Endothelial cell of umbilical vein (primary cell): ENCODE data around the gene STK24. TPM values are rescaled to one million over a fixed set of nuclear protein-coding genes. Genes with fewer than 3 reads are reported as not detected.

ENCODE experiments used
- BruUV-seq: library from RNA; stranded (reverse); fragments of 400-500 nt; replicated peaks from 2 replicates; lab custom pipeline; 2021; lab: Mats Ljungman, UMichigan
- CTCF ChIA-PET: fragments of 300-600, 350-600 bp; sonication (Branson Sonifier 250); formaldehyde crosslinking; loops from one replicate; lab custom pipeline; 2021; ENCODE audit warnings: antibody characterized with exemption, inconsistent platforms; lab: Charles Lee
- POLR2A ChIA-PET: fragments of 300-600, 350-600 bp; sonication (Branson Sonifier 250); formaldehyde crosslinking; loops from one replicate; lab custom pipeline; 2021; ENCODE audit warnings: antibody characterized with exemption, inconsistent platforms; lab: Charles Lee
- DNase-seq: peaks from one replicate; pipeline ENCODE4 v3.0.0-alpha.2; 2011; ENCODE audit warnings: low read depth, low spot score
- FAIRE-seq: peaks from 2 replicates; lab custom pipeline; 2011; peaks lifted over from hg19 to GRCh38; lab: Jason Lieb, UNC
- H2AFZ ChIP-seq: 2 replicates; pipeline ENCODE4 v1.6.0; 2012; ENCODE audit warnings: low read depth, low read length, control low read depth, inconsistent platforms
- H3K27ac ChIP-seq: 2 replicates; pipeline ENCODE4 v1.5.1; 2011; ENCODE audit warnings: low read depth, mild to moderate bottlenecking, control low read depth, low read length, moderate library complexity; ENCODE audit not compliant: insufficient read depth
- H3K27me3 ChIP-seq, 2 experiments: 2 replicates each; pipeline versions ENCODE4 v1.6.0 to v1.6.1; 2011; ENCODE audit warnings: low read length in 2 of 2, mixed read lengths in 1 of 2; ENCODE audit not compliant: control insufficient read depth in 2 of 2, insufficient read depth in 2 of 2
- H3K36me3 ChIP-seq, 2 experiments: 2 replicates in 1 of 2; 3 replicates in 1 of 2; pipeline ENCODE4 v1.5.1; 2011; ENCODE audit warnings: low read length in 2 of 2, mild to moderate bottlenecking in 1 of 2, moderate library complexity in 1 of 2; ENCODE audit not compliant: control insufficient read depth in 2 of 2, insufficient read depth in 2 of 2; ENCODE audit errors: extremely low read depth in 1 of 2
- H3K4me1 ChIP-seq: 3 replicates; pipeline ENCODE4 v1.5.1; 2011; ENCODE audit warnings: mild to moderate bottlenecking, low read length; ENCODE audit not compliant: control insufficient read depth, insufficient read depth; ENCODE audit errors: extremely low read depth
- H3K4me2 ChIP-seq: 2 replicates; pipeline ENCODE4 v1.6.1; 2011; ENCODE audit warnings: low read length, control low read depth, mixed read lengths; ENCODE audit not compliant: insufficient read depth
- H3K4me3 ChIP-seq, 3 experiments: fragments of 200-600 bp in 1 of 3; sonication (generic), shearing (Covaris generic) in 1 of 3; replicated peaks in 1 of 3; 2 replicates each; pipeline ENCODE4 v1.5.1; 2011 to 2016; ENCODE audit warnings: control low read depth in 3 of 3, low read length in 3 of 3, mild to moderate bottlenecking in 2 of 3, inconsistent platforms in 1 of 3, low read depth in 1 of 3, moderate library complexity in 1 of 3; ENCODE audit not compliant: insufficient read depth in 1 of 3
- H3K79me2 ChIP-seq: 2 replicates; pipeline ENCODE4 v1.6.0; 2012; ENCODE audit warnings: low read length, inconsistent platforms; ENCODE audit not compliant: control insufficient read depth, insufficient read depth
- H3K9ac ChIP-seq: replicated peaks from 2 replicates; pipeline ENCODE3; 2011; ENCODE audit warnings: low read length, control low read depth; ENCODE audit not compliant: insufficient read depth; ENCODE audit errors: extremely low read depth
- H3K9me1 ChIP-seq: replicated peaks from 3 replicates; pipeline ENCODE4 v1.6.0; 2011; ENCODE audit warnings: mild to moderate bottlenecking, low read length; ENCODE audit not compliant: control insufficient read depth, insufficient read depth; ENCODE audit errors: extremely low read depth
- H3K9me3 ChIP-seq: replicated peaks from 2 replicates; pipeline ENCODE4 v1.5.1; 2012; ENCODE audit warnings: low read length, inconsistent platforms; ENCODE audit not compliant: control insufficient read depth, insufficient read depth
- H4K20me1 ChIP-seq: replicated peaks from 2 replicates; pipeline ENCODE3; 2011; ENCODE audit warnings: mild to moderate bottlenecking, low read length; ENCODE audit not compliant: control insufficient read depth, insufficient read depth; ENCODE audit errors: extremely low read depth
- CTCF ChIP-seq, 2 donors: IDR thresholded peaks; 1 replicate in 1 of 2; 2 replicates in 1 of 2; pipeline ENCODE4 v1.5.1; 2011; ENCODE audit warnings: low read length in 2 of 2, mild to moderate bottlenecking in 2 of 2, moderate library complexity in 2 of 2, control low read depth in 1 of 2, inconsistent platforms in 1 of 2, low read depth in 1 of 2; ENCODE audit not compliant: insufficient read depth in 1 of 2; ENCODE audit errors: extremely low read depth in 1 of 2
- EZH2 ChIP-seq: IDR thresholded peaks from 2 replicates; pipeline ENCODE4 v1.6.1; 2012; ENCODE audit warnings: borderline replicate concordance, low read depth, mild to moderate bottlenecking, moderate library complexity, low read length, inconsistent platforms; ENCODE audit not compliant: severe bottlenecking
- FOS ChIP-seq: IDR thresholded peaks from 2 replicates; pipeline ENCODE4 v1.6.1; 2011; ENCODE audit warnings: mild to moderate bottlenecking, low read length, moderate library complexity, borderline replicate concordance; ENCODE audit not compliant: insufficient read depth
- GATA2 ChIP-seq: IDR thresholded peaks from 2 replicates; pipeline ENCODE4 v1.7.0; 2011; ENCODE audit warnings: low read depth, mild to moderate bottlenecking, moderate library complexity, mixed read lengths, low read length; ENCODE audit not compliant: insufficient read length, insufficient read depth
- JUN ChIP-seq: IDR thresholded peaks from 2 replicates; pipeline ENCODE4 v1.6.1; 2011; ENCODE audit warnings: borderline replicate concordance, low read depth; ENCODE audit not compliant: insufficient read length, insufficient read depth
- MAX ChIP-seq: IDR thresholded peaks from 2 replicates; pipeline ENCODE4 v1.6.1; 2011; ENCODE audit not compliant: insufficient read depth, insufficient read length
- MYC ChIP-seq: IDR thresholded peaks from one replicate; pipeline ENCODE4 v1.6.1; 2011; ENCODE audit warnings: mild to moderate bottlenecking, low read depth, low read length
- POLR2A ChIP-seq: IDR thresholded peaks from 2 replicates; pipeline ENCODE4 v1.6.1; 2012; ENCODE audit warnings: low read depth, mild to moderate bottlenecking, control low read depth, low read length
- POLR2AphosphoS5 ChIP-seq: IDR thresholded peaks from 2 replicates; pipeline ENCODE4 v1.6.1; 2012; ENCODE audit warnings: low read depth, mild to moderate bottlenecking, control low read depth, low read length, moderate library complexity; ENCODE audit not compliant: insufficient read depth
- dilution Hi-C: fragments of 300-500 bp; cut with MboI; formaldehyde crosslinking; loops from one replicate; pipeline ENCODE4 v1.15.0; 2019; ENCODE audit warnings: low sequenced_read_pairs; ENCODE audit not compliant: extremely low pct_ligation_motif_present
- intact Hi-C: fragments of 100-400 bp; cut with micrococcal nuclease; formaldehyde crosslinking; loops from one replicate; pipeline ENCODE4 v1.10.0; 2022
- polyA plus RNA-seq, 4 experiments: library from polyadenylated mRNA; depleted of rRNA in 3 of 4; stranded (reverse) in 3 of 4; unstranded in 1 of 4; fragments of >200 nt; gene quantifications; 2 replicates each; pipeline versions ENCODE4 v1.2.1 to v1.2.3, GENCODE V29; 2011 to 2012; ENCODE audit warnings: missing spikeins in 1 of 4
- total RNA-seq: library from RNA; stranded (reverse); gene quantifications from 2 replicates; pipeline ENCODE4 v1.2.3, GENCODE V29; 2021

STK24 gene
- total and polyA plus RNA-seq, 2 donors (not counting 3 experiments of a cell fraction or from before 2014, with no cell fraction given): 43.3 to 100 TPM

- Histone ChIP-seq H3K36me3 (no peaks in the 10 kb centered on the region), H3K27ac (no peak overlapping the region), H3K4me2 (no peak overlapping the region), H2AFZ (no peak overlapping the region), H3K27me3 (no peaks in the 10 kb centered on the region), H3K9me3 (no peaks in the 10 kb centered on the region), H3K79me2 (no peaks in the 10 kb centered on the region), H3K9ac (no peak overlapping the region), H3K4me3 (no peak overlapping the region), H4K20me1 (no peaks in the 10 kb centered on the region), H3K4me1 (no peaks in the 10 kb centered on the region), H3K9me1 (no peaks in the 10 kb centered on the region)
- no peak for DNase-seq
- intact Hi-C loops (no loop called here), dilution Hi-C loops (loop anchor here (10.0 kb wide), 1 partner anchor 81 kb away; no protein-coding TSS in a partner anchor)
- BruUV-seq: no TSS peak
- FAIRE-seq: no peak
- CTCF ChIA-PET: interaction anchor here (1.1 to 1.9 kb wide), 3 partner anchors 12 to 87 kb away, joined by 3 to 6 read pairs (median 4); no protein-coding TSS in a partner anchor
- TF ChIP-seq FOS (no peak), GATA2 (no peak), JUN (no peak), CTCF (IDR thresholded peaks at IDR 0.05; ENCODE audit: extremely low read depth in 1 of 2, insufficient read depth in 1 of 2, low read depth in 1 of 2, low read length in 2 of 2) (no peak), POLR2A (no peak), MAX (no peak), POLR2AphosphoS5 (no peak), EZH2 (no peak), MYC (no peak)
- POLR2A ChIA-PET: no interaction called here
Observed at GRCh38 chr13:98585946-98586345, 9.0 kb upstream of the STK24 start.
